HEK293 (cell line): ENCODE data around the gene ARHGAP10.

Experiments used
- KLF7 ChIP-seq: fragments of 450-650 bp; formaldehyde crosslinking; IDR thresholded peaks from 2 replicates; pipeline ENCODE4 v1.5.1; 2016; ENCODE audit warnings: missing biosample characterization, missing genetic modification characterization, borderline replicate concordance
- ZBTB21 ChIP-seq: fragments of 450-650 bp; formaldehyde crosslinking; IDR thresholded peaks from 2 replicates; pipeline ENCODE4 v1.5.1; 2017; ENCODE audit warnings: missing biosample characterization, missing genetic modification characterization
- ZBTB7A ChIP-seq: fragments of 450-650 bp; formaldehyde crosslinking; IDR thresholded peaks from 2 replicates; pipeline ENCODE4 v1.5.1; 2016; ENCODE audit warnings: low read depth, missing biosample characterization, missing genetic modification characterization
- ZNF274 ChIP-seq, 2 experiments: fragments of 200-500 bp in 1 of 2; fragments of 450-650 bp in 1 of 2; sonication (Bioruptor generic) in 1 of 2; formaldehyde crosslinking in 1 of 2; IDR thresholded peaks; 2 replicates each; pipeline versions ENCODE4 v1.5.1 to v1.6.1; 2014 to 2016; ENCODE audit warnings: borderline replicate concordance in 1 of 2, inconsistent platforms in 1 of 2, low read length in 1 of 2, missing biosample characterization in 1 of 2, missing genetic modification characterization in 1 of 2
- TF ChIP-seq, protein P1 (sequence below): fragments of 450-650 bp; formaldehyde crosslinking; IDR thresholded peaks from 2 replicates; pipeline ENCODE4 v1.5.1; 2017; ENCODE audit warnings: missing biosample characterization, missing genetic modification characterization
- TF ChIP-seq, protein P2 (sequence below): fragments of 450-650 bp; formaldehyde crosslinking; IDR thresholded peaks from 2 replicates; pipeline ENCODE4 v1.5.1; 2016; ENCODE audit warnings: missing biosample characterization, missing genetic modification characterization
- TF ChIP-seq, protein P3 (sequence below): fragments of 450-650 bp; formaldehyde crosslinking; IDR thresholded peaks from 2 replicates; pipeline ENCODE4 v1.5.1; 2016; ENCODE audit warnings: missing biosample characterization, missing genetic modification characterization

DNA sequence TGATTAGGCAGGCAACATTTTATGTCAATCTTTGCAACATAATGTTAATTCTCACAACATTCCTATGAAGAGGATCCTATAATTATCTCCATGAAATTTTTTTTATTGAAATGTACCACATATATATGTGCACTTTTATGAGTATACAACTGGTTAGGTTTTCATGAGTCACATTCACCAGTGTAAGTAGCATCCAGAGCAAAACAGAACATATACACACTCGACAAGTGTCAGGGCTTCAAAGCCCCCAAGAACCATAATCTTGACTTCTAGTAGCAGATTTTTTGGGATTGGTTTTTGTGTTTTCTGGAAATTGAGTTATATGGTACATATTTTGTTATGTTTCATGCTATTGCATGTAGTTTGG, 62.4 kb downstream of the ARHGAP10 start:
- TF ChIP-seq, protein P1, sequence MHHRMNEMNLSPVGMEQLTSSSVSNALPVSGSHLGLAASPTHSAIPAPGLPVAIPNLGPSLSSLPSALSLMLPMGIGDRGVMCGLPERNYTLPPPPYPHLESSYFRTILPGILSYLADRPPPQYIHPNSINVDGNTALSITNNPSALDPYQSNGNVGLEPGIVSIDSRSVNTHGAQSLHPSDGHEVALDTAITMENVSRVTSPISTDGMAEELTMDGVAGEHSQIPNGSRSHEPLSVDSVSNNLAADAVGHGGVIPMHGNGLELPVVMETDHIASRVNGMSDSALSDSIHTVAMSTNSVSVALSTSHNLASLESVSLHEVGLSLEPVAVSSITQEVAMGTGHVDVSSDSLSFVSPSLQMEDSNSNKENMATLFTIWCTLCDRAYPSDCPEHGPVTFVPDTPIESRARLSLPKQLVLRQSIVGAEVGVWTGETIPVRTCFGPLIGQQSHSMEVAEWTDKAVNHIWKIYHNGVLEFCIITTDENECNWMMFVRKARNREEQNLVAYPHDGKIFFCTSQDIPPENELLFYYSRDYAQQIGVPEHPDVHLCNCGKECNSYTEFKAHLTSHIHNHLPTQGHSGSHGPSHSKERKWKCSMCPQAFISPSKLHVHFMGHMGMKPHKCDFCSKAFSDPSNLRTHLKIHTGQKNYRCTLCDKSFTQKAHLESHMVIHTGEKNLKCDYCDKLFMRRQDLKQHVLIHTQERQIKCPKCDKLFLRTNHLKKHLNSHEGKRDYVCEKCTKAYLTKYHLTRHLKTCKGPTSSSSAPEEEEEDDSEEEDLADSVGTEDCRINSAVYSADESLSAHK (tag by site-specific recombination) = no peak
- TF ChIP-seq, protein P2, sequence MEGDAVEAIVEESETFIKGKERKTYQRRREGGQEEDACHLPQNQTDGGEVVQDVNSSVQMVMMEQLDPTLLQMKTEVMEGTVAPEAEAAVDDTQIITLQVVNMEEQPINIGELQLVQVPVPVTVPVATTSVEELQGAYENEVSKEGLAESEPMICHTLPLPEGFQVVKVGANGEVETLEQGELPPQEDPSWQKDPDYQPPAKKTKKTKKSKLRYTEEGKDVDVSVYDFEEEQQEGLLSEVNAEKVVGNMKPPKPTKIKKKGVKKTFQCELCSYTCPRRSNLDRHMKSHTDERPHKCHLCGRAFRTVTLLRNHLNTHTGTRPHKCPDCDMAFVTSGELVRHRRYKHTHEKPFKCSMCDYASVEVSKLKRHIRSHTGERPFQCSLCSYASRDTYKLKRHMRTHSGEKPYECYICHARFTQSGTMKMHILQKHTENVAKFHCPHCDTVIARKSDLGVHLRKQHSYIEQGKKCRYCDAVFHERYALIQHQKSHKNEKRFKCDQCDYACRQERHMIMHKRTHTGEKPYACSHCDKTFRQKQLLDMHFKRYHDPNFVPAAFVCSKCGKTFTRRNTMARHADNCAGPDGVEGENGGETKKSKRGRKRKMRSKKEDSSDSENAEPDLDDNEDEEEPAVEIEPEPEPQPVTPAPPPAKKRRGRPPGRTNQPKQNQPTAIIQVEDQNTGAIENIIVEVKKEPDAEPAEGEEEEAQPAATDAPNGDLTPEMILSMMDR = no peak
- no peak for TF ChIP-seq ZBTB7A (tag by site-specific recombination)
- TF ChIP-seq ZNF274 (IDR thresholded peaks at IDR 0.05; ENCODE audit: low read length) = no peak
- no peak for TF ChIP-seq ZNF274 (tag by site-specific recombination; IDR thresholded peaks at IDR 0.05; ENCODE audit: borderline replicate concordance)
- no peak for TF ChIP-seq KLF7 (tag by site-specific recombination)
- no peak for TF ChIP-seq ZBTB21 (tag by site-specific recombination)
- TF ChIP-seq, protein P3, sequence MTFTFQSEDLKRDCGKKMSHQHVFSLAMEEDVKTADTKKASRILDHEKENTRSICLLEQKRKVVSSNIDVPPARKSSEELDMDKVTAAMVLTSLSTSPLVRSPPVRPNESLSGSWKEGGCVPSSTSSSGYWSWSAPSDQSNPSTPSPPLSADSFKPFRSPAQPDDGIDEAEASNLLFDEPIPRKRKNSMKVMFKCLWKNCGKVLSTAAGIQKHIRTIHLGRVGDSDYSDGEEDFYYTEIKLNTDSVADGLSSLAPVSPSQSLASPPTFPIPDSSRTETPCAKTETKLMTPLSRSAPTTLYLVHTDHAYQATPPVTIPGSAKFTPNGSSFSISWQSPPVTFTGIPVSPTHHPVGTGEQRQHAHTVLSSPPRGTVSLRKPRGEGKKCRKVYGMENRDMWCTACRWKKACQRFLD (tag by site-specific recombination) = no peak
